ENCODE results near the gene SPI1. TPM values are rescaled to one million over a fixed set of nuclear protein-coding genes. Genes with fewer than 3 reads are reported as not detected.

SPI1 gene
- total and polyA plus RNA-seq, 2 donors (not counting 1 experiment from before 2014, with no cell fraction given): 98.3 to 119 TPM

- no peak for DNase-seq
- Histone ChIP-seq H3K4me3 (ENCODE audit: control extremely low read depth in 1 of 5, extremely low read depth in 1 of 5, insufficient read depth in 1 of 5, low read depth in 2 of 5, low read length in 4 of 5) (no peak overlapping the region), H3K27ac (ENCODE audit: low read length in 2 of 2) (no peak overlapping the region), H3K9me3 (ENCODE audit: control extremely low read depth in 1 of 3, control insufficient read depth in 2 of 3, insufficient read depth in 1 of 3, low read length in 2 of 3) (no peaks in the 10 kb centered on the region), H3K4me1 (ENCODE audit: control insufficient read depth in 2 of 2, insufficient read depth in 2 of 2, low read length in 2 of 2) (peaks cover 33 to 38% of the 10 kb centered on the region in 2 donors), H3K4me2 (replicated peaks; ENCODE audit: low read depth, low read length, poor library complexity, severe bottlenecking) (no peak overlapping the region), H3K27me3 (replicated peaks in 1 of 4; ENCODE audit: control extremely low read depth in 1 of 4, control insufficient read depth in 3 of 4, insufficient read depth in 4 of 4, low read length in 3 of 4) (no peaks in the 10 kb centered on the region), H3K79me2 (ENCODE audit: control insufficient read depth, insufficient read depth, low read length) (peaks cover 100% of the 10 kb centered on the region), H2AFZ (ENCODE audit: insufficient read depth, low read depth, low read length, poor library complexity, severe bottlenecking) (no peak overlapping the region), H3K9ac (ENCODE audit: low read length) (no peak overlapping the region), H4K20me1 (ENCODE audit: control insufficient read depth, insufficient read depth, low read length, poor library complexity, severe bottlenecking) (peaks cover 67% of the 10 kb centered on the region), H3K36me3 (replicated peaks in 1 of 2; ENCODE audit: control extremely low read depth in 1 of 2, control insufficient read depth in 1 of 2, extremely low read depth in 1 of 2, insufficient read depth in 2 of 2, low read length in 1 of 2) (peaks cover 2 to 59% of the 10 kb centered on the region in 2 experiments)
- no peaks in the 10 kb centered on the region for H3K9me3 Mint-ChIP-seq (ENCODE audit: insufficient read depth)
- 100% methylated on average over 3 of the region's 7 CpGs for WGBS (ENCODE audit: insufficient coverage)
- H3K27ac Mint-ChIP-seq: peak overlapping the region; percentile 53
- no peak for ATAC-seq (ENCODE audit: low read depth)
- intact Hi-C loops (cut with micrococcal nuclease): loop anchor here (10.0 kb wide), 1 partner anchor 48 kb away; no protein-coding TSS in a partner anchor
- H3K4me1 Mint-ChIP-seq: peaks cover 52% of the 10 kb centered on the region
- H3K27me3 Mint-ChIP-seq: no peaks in the 10 kb centered on the region
- POLR2A ChIA-PET: no interaction called here
- TF ChIP-seq CTCF (IDR thresholded peaks at IDR 0.05): no peak
- no peak for TF ChIP-seq EZH2 (IDR thresholded peaks at IDR 0.05; ENCODE audit: borderline replicate concordance, insufficient read depth, low read depth, low read length, poor library complexity, severe bottlenecking)
- no peak overlapping the region for H3K4me3 Mint-ChIP-seq
- CTCF ChIA-PET: interaction anchor here (1.0 to 7.3 kb wide), 9 partner anchors 20 to 220 kb away, joined by 3 to 345 read pairs (median 4); partner anchors contain the start of genes PSMC3 and SLC39A13
Measured at GRCh38 chr11:47372422-47372821, 5.9 kb downstream of the SPI1 start.

- no peaks in the 10 kb centered on the region for H3K27me3 Mint-ChIP-seq
- CTCF ChIA-PET: interaction anchor here (7.3 kb wide), 1 partner anchor 36 kb away, joined by 345 read pairs; the partner anchor contains the start of gene SLC39A13
- intact Hi-C loops (cut with micrococcal nuclease): loop anchor here (10.0 kb wide), 1 partner anchor 45 kb away; no protein-coding TSS in a partner anchor
- H3K4me2 ChIP-seq (replicated peaks; ENCODE audit: low read depth, low read length, poor library complexity, severe bottlenecking): no peak overlapping the region
- peaks cover 15 to 19% of the 10 kb centered on the region in 2 donors for H3K4me1 ChIP-seq (ENCODE audit: control insufficient read depth in 2 of 2, insufficient read depth in 2 of 2, low read length in 2 of 2)
- H3K27me3 ChIP-seq (replicated peaks in 1 of 4; ENCODE audit: control extremely low read depth in 1 of 4, control insufficient read depth in 3 of 4, insufficient read depth in 4 of 4, low read length in 3 of 4): no peaks in the 10 kb centered on the region
- no peak for ATAC-seq (ENCODE audit: low read depth)
- POLR2A ChIA-PET: no interaction called here
- no peak for DNase-seq
- H3K27ac Mint-ChIP-seq: peak overlapping the region; percentile 67
- H3K9me3 Mint-ChIP-seq (ENCODE audit: insufficient read depth): no peaks in the 10 kb centered on the region
- TF ChIP-seq CTCF (IDR thresholded peaks at IDR 0.05): no peak
- no peak for TF ChIP-seq EZH2 (IDR thresholded peaks at IDR 0.05; ENCODE audit: borderline replicate concordance, insufficient read depth, low read depth, low read length, poor library complexity, severe bottlenecking)
- peaks cover 100% of the 10 kb centered on the region for H3K79me2 ChIP-seq (ENCODE audit: control insufficient read depth, insufficient read depth, low read length)
- no peak overlapping the region for H3K4me3 Mint-ChIP-seq
- H3K4me1 Mint-ChIP-seq: peaks cover 43% of the 10 kb centered on the region
- H3K4me3 ChIP-seq (ENCODE audit: control extremely low read depth in 1 of 5, extremely low read depth in 1 of 5, insufficient read depth in 1 of 5, low read depth in 2 of 5, low read length in 4 of 5): no peak overlapping the region
- WGBS (ENCODE audit: insufficient coverage): 100% methylated on average over 1 of the region's 3 CpGs
- peaks cover 7 to 66% of the 10 kb centered on the region in 2 experiments for H3K36me3 ChIP-seq (replicated peaks in 1 of 2; ENCODE audit: control extremely low read depth in 1 of 2, control insufficient read depth in 1 of 2, extremely low read depth in 1 of 2, insufficient read depth in 2 of 2, low read length in 1 of 2)
- peak overlapping the region in 1 of 2 donors; percentile 3 for H3K27ac ChIP-seq (ENCODE audit: low read length in 2 of 2)
- no peaks in the 10 kb centered on the region for H3K9me3 ChIP-seq (ENCODE audit: control extremely low read depth in 1 of 3, control insufficient read depth in 2 of 3, insufficient read depth in 1 of 3, low read length in 2 of 3)
- peaks cover 71% of the 10 kb centered on the region for H4K20me1 ChIP-seq (ENCODE audit: control insufficient read depth, insufficient read depth, low read length, poor library complexity, severe bottlenecking)
- H3K9ac ChIP-seq (ENCODE audit: low read length): no peak overlapping the region
- no peak overlapping the region for H2AFZ ChIP-seq (ENCODE audit: insufficient read depth, low read depth, low read length, poor library complexity, severe bottlenecking)
Measured at GRCh38 chr11:47369676-47370075, 8.7 kb downstream of the SPI1 start.

Data from B cell (primary cell).